ENCODE data around the gene FBXO10. TPM values are rescaled to one million over a fixed set of nuclear protein-coding genes. Genes with fewer than 3 reads are reported as not detected.

FBXO10 gene
- total RNA-seq, 1 donor from 2014 or later, result 8.2 TPM

DNA sequence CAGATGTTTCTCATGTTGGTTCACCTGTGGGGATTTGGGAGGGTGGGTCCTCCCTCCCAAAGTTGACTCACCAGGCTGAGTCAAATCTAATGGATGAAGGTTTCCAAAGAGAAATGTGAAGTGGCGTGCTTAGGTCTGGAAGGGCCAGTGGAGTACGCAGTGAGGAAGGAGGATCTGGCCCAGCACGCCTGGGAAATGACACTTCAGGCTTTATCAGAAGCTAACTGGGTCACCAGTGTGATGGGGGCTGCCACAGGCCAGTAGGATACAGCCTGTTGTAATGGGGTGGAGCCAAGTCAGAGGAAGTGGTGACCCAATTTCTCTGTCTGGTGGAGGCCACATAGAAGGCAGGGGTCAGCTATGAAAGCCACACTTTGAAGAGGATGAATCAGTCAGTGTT, 72.4 kb downstream of the FBXO10 start:
- no peak overlapping the region for H3K27ac ChIP-seq

DNA sequence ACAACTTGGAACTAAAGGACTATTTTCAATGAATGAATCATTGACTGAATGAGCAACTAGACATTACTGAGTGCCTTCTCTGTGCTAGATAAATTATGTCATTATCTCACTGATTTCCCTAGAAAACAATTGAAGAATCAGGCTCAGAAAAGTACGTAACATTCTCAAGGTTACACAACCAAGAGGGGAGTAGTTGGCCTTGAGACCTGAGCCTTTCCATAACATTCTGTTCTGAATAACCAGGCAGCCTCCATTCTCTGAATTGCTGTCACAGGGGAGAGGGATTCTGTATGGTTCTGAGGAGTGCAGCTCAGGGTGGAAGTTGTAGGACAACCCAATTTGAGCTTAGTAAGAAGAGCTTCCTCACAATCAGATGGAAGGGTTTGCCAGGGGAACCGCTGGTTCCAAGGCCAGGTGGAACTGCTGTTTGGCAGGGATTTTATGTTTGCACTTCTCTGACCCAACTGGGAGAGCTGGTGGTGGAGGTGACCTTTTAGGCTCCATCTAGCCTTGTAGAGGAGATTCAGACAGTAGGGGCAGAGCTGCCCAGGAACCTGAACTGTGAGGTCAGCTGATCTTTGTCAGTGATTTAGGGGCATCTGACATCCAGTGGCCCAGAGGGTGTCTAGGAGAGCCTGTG, 74.1 kb downstream of the FBXO10 start:
- Histone ChIP-seq H3K27ac (no peak overlapping the region), H3K27me3 (no peaks in the 10 kb centered on the region), H3K4me1 (no peaks in the 10 kb centered on the region), H3K4me3 (no peak overlapping the region), H3K36me3 (peaks cover 48 to 74% of the 10 kb centered on the region in 2 donors), H3K9me3 (no peaks in the 10 kb centered on the region)
- TF ChIP-seq, protein P1, sequence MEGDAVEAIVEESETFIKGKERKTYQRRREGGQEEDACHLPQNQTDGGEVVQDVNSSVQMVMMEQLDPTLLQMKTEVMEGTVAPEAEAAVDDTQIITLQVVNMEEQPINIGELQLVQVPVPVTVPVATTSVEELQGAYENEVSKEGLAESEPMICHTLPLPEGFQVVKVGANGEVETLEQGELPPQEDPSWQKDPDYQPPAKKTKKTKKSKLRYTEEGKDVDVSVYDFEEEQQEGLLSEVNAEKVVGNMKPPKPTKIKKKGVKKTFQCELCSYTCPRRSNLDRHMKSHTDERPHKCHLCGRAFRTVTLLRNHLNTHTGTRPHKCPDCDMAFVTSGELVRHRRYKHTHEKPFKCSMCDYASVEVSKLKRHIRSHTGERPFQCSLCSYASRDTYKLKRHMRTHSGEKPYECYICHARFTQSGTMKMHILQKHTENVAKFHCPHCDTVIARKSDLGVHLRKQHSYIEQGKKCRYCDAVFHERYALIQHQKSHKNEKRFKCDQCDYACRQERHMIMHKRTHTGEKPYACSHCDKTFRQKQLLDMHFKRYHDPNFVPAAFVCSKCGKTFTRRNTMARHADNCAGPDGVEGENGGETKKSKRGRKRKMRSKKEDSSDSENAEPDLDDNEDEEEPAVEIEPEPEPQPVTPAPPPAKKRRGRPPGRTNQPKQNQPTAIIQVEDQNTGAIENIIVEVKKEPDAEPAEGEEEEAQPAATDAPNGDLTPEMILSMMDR (IDR thresholded peaks at IDR 0.05), result no peak
- DNase-seq (ENCODE audit: low spot score in 2 of 2), result no peak
- intact Hi-C loops (cut with DNase I), result no loop called here

More for the DNA sequence above, 72.4 kb downstream of the FBXO10 start:
- TF ChIP-seq, protein P1 (IDR thresholded peaks at IDR 0.05), result no peak
- H3K9me3 ChIP-seq, result no peaks in the 10 kb centered on the region
- H3K4me3 ChIP-seq, result no peak overlapping the region
- no peaks in the 10 kb centered on the region for H3K4me1 ChIP-seq
- no peak for DNase-seq (ENCODE audit: low spot score in 2 of 2)
- H3K36me3 ChIP-seq, result peaks cover 46 to 70% of the 10 kb centered on the region in 2 donors
- H3K27me3 ChIP-seq, result no peaks in the 10 kb centered on the region
- intact Hi-C loops (cut with DNase I), result no loop called here

DNA sequence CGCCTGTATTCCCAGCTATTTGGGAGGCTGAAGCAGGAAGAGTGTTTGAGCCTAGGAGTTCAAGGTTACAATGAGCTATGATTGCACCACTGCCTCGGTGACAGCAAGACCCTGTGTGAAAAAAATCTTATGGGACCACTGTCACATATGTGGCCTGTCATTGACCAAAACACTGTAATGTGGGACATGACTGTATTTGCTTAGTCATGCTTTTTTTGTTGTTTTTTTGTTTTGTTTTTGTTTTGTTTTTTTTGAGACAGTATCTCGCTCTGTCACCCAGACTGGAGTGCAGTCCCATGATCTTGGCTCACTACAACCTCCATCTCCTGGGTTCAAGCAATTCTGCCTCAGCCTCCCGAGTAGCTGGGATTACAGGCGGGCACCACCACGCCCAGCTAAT, 76.9 kb downstream of the FBXO10 start:
- peaks cover 48 to 66% of the 10 kb centered on the region in 2 donors for H3K36me3 ChIP-seq

DNA sequence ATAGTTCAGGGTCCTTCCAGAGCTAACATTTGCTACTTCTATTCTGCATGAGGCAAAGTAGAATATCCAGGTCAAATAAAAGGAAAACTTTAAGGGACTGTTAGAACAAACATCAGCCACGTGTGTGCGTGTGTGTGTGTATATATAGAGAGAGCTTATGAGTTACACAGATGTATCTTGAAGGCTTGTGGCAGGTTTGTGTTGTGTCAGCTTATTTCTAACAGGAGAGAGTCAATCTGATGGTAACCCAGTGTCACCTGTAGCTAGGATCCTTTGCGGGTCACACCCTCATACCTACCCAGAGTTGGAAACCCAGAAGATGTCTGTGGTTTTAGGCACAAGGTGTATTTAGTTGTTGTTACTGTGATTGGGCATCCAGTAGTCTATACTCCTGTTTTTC, 77.7 kb downstream of the FBXO10 start:
- DNase-seq (ENCODE audit: low spot score in 2 of 2), result no peak
- peaks cover 48 to 65% of the 10 kb centered on the region in 2 donors for H3K36me3 ChIP-seq

More for the DNA sequence above, 76.9 kb downstream of the FBXO10 start:
- TF ChIP-seq, protein P1 (IDR thresholded peaks at IDR 0.05), result no peak
- no peak overlapping the region for H3K27ac ChIP-seq
- intact Hi-C loops (cut with DNase I), result no loop called here
- no peaks in the 10 kb centered on the region for H3K27me3 ChIP-seq
- no peak overlapping the region for H3K4me3 ChIP-seq
- H3K4me1 ChIP-seq, result peaks cover 4 to 9% of the 10 kb centered on the region in 2 donors
- no peaks in the 10 kb centered on the region for H3K9me3 ChIP-seq
- no peak for DNase-seq (ENCODE audit: low spot score in 2 of 2)

DNA sequence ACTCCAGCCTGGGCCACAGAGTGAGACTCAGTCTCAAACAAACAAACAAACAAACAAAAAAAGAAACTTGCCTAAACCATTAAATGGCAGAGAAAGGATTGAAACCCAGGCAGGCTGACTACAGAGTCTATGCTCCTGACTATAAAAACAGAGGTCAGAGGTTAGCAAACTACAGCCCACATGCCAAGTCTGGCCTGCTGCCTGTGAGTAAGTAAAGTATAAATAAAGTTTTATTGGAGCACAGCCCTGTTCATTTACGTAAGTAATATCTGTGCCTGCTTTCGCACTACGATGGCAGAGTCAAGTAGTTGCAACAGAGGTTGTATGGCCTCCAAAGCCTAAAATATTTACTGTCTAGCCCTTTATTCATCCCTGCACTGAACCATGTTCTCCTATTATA, 78.9 kb downstream of the FBXO10 start:
- H3K36me3 ChIP-seq, result peaks cover 46 to 64% of the 10 kb centered on the region in 2 donors
- no peaks in the 10 kb centered on the region for H3K27me3 ChIP-seq
- no peaks in the 10 kb centered on the region for H3K9me3 ChIP-seq
- no peak overlapping the region for H3K27ac ChIP-seq
- TF ChIP-seq, protein P1 (IDR thresholded peaks at IDR 0.05), result no peak
- intact Hi-C loops (cut with DNase I), result no loop called here
- H3K4me3 ChIP-seq, result no peak overlapping the region
- DNase-seq (ENCODE audit: low spot score in 2 of 2), result no peak
- H3K4me1 ChIP-seq, result peaks cover 4 to 9% of the 10 kb centered on the region in 2 donors

More for the DNA sequence above, 77.7 kb downstream of the FBXO10 start:
- peaks cover 4 to 9% of the 10 kb centered on the region in 2 donors for H3K4me1 ChIP-seq
- H3K27me3 ChIP-seq, result no peaks in the 10 kb centered on the region
- no peak overlapping the region for H3K4me3 ChIP-seq
- TF ChIP-seq, protein P1 (IDR thresholded peaks at IDR 0.05), result no peak
- H3K27ac ChIP-seq, result no peak overlapping the region
- intact Hi-C loops (cut with DNase I), result no loop called here
- no peaks in the 10 kb centered on the region for H3K9me3 ChIP-seq
